ENCODE measurements around the gene PPP1R11.

GRCh38 chr6:30031381-30031780 lies 35.6 kb upstream of the PPP1R11 start:
- TF ChIP-seq CTCF (IDR thresholded peaks at IDR 0.05) (no peak), EP300 (IDR thresholded peaks at IDR 0.05) (no peak), POLR2A (IDR thresholded peaks at IDR 0.05) (no peak), POLR2AphosphoS5 (IDR thresholded peaks at IDR 0.05) (no peak)
